NCI-H2107 (cell line): Measurements from ENCODE around the gene MYBPC3.
A peak's percentile ranks its signal among the peaks of the same experiment; 100 is the strongest.
"Not testable (repeated sequence)": the region's sequence is repeated elsewhere in the genome, so short reads cannot be mapped to it uniquely, and the experiment has no call there.

Experiments
- DNase-seq: peaks from one replicate; lab custom pipeline; 2025; lab: John Stamatoyannopoulos, UW

MYBPC3 gene

GRCh38 chr11:47317064-47317828, 35.3 kb downstream of the MYBPC3 start:
- no peak for DNase-seq

GRCh38 chr11:47316501-47316900, 36.0 kb downstream of the MYBPC3 start:
- DNase-seq, result not testable (repeated sequence)

GRCh38 chr11:47314992-47315391, 37.5 kb downstream of the MYBPC3 start:
- DNase-seq, result no peak

GRCh38 chr11:47308050-47308823, 44.3 kb downstream of the MYBPC3 start:
- no peak for DNase-seq

- DNase-seq, result no peak
Measured at GRCh38 chr11:47306484-47306844, 46.0 kb downstream of the MYBPC3 start.

- DNase-seq, result no peak
Measured at GRCh38 chr11:47305734-47306483, 46.6 kb downstream of the MYBPC3 start.

- no peak for DNase-seq
Measured at GRCh38 chr11:47302853-47303252, 49.6 kb downstream of the MYBPC3 start.

- DNase-seq, result no peak
Measured at GRCh38 chr11:47299078-47299477, 53.4 kb downstream of the MYBPC3 start.

- DNase-seq, result peak; percentile 46
Measured at GRCh38 chr11:47296045-47296444, 56.5 kb downstream of the MYBPC3 start.

- DNase-seq, result no peak
Measured at GRCh38 chr11:47295385-47295784, 57.1 kb downstream of the MYBPC3 start.

GRCh38 chr11:47289856-47290255, 62.6 kb downstream of the MYBPC3 start:
- no peak for DNase-seq

- DNase-seq, result no peak
Measured at GRCh38 chr11:47288066-47288465, 64.4 kb downstream of the MYBPC3 start.

GRCh38 chr11:47285969-47286770, 66.3 kb downstream of the MYBPC3 start:
- no peak for DNase-seq

- no peak for DNase-seq
Measured at GRCh38 chr11:47284151-47284550, 68.4 kb downstream of the MYBPC3 start.

GRCh38 chr11:47282462-47282861, 70.0 kb downstream of the MYBPC3 start:
- DNase-seq, result no peak
